HEK293 (cell line): ENCODE measurements around the gene TPM2.

ENCODE experiments used
- CTCF ChIA-PET: fragments of 350-600 bp; formaldehyde crosslinking; extraction: SDS; loops from one replicate; lab custom pipeline; 2021; ENCODE audit warnings: antibody characterized with exemption; lab: Yijun Ruan, JAX
- POLR2A ChIA-PET: fragments of 300-600 bp; formaldehyde crosslinking; extraction: SDS; loops from one replicate; lab custom pipeline; 2020; ENCODE audit warnings: antibody characterized with exemption, inconsistent platforms; lab: Yijun Ruan, JAX
- H3K27ac ChIP-seq: fragments of 200-500 bp; sonication (Bioruptor generic); 2 replicates; pipeline ENCODE4 v1.5.1; 2014; ENCODE audit warnings: low read depth, low read length, control low read depth, inconsistent platforms; ENCODE audit errors: extremely low read depth
- H3K36me3 ChIP-seq, 2 experiments: fragments of 200-500 bp in 1 of 2; sonication (Bioruptor generic) in 1 of 2; 1 replicate in 1 of 2; 2 replicates in 1 of 2; pipeline ENCODE4 v1.5.1; 2014 to 2017; ENCODE audit warnings: inconsistent platforms in 2 of 2, low read length in 2 of 2; ENCODE audit not compliant: control insufficient read depth in 2 of 2, insufficient read depth in 1 of 2
- H3K4me1 ChIP-seq: fragments of 200-500 bp; sonication (Bioruptor generic); 2 replicates; pipeline ENCODE4 v1.5.1; 2014; ENCODE audit warnings: mild to moderate bottlenecking, low read length, inconsistent platforms; ENCODE audit not compliant: control insufficient read depth, insufficient read depth
- H3K4me3 ChIP-seq: 2 replicates; pipeline ENCODE4 v1.5.1; 2011; ENCODE audit warnings: low read depth, mild to moderate bottlenecking, control low read depth, low read length, moderate library complexity
- H3K9me3 ChIP-seq: fragments of 200-500 bp; sonication (Bioruptor generic); 2 replicates; pipeline ENCODE4 v1.5.1; 2014; ENCODE audit warnings: low read depth, low read length, inconsistent platforms; ENCODE audit not compliant: control insufficient read depth, insufficient read depth
- AEBP2 ChIP-seq: fragments of 450-650 bp; formaldehyde crosslinking; IDR thresholded peaks from 2 replicates; pipeline ENCODE4 v1.5.1; 2016; ENCODE audit warnings: missing biosample characterization, missing genetic modification characterization, borderline replicate concordance
- CTCF ChIP-seq: fragments of 450-650 bp; formaldehyde crosslinking; IDR thresholded peaks from 2 replicates; pipeline ENCODE4 v1.5.1; 2016; ENCODE audit warnings: missing biosample characterization, missing genetic modification characterization
- GLIS1 ChIP-seq: fragments of 450-650 bp; formaldehyde crosslinking; IDR thresholded peaks from 2 replicates; pipeline ENCODE4 v1.5.1; 2016; ENCODE audit warnings: missing biosample characterization, missing genetic modification characterization
- HOXC10 ChIP-seq: sonication (generic); formaldehyde crosslinking; IDR thresholded peaks from 2 replicates; pipeline ENCODE4 v1.8.1; 2023; ENCODE audit warnings: mild to moderate bottlenecking, missing genetic modification reagents
- KLF16 ChIP-seq: fragments of 450-650 bp; formaldehyde crosslinking; IDR thresholded peaks from 2 replicates; pipeline ENCODE4 v1.5.1; 2017; ENCODE audit warnings: missing biosample characterization, missing genetic modification characterization
- SP7 ChIP-seq: fragments of 450-650 bp; formaldehyde crosslinking; IDR thresholded peaks from 2 replicates; pipeline ENCODE4 v1.5.1; 2016; ENCODE audit warnings: missing biosample characterization, missing genetic modification characterization
- ZBTB26 ChIP-seq: fragments of 450-650 bp; formaldehyde crosslinking; optimal IDR thresholded peaks from 2 replicates; pipeline ENCODE3; 2016; ENCODE audit warnings: missing biosample characterization, mild to moderate bottlenecking, missing genetic modification characterization
- ZNF175 ChIP-seq: fragments of 450-650 bp; formaldehyde crosslinking; IDR thresholded peaks from 2 replicates; pipeline ENCODE4 v1.5.1; 2016; ENCODE audit warnings: missing biosample characterization, missing genetic modification characterization
- ZNF274 ChIP-seq, 2 experiments: fragments of 200-500 bp in 1 of 2; fragments of 450-650 bp in 1 of 2; sonication (Bioruptor generic) in 1 of 2; formaldehyde crosslinking in 1 of 2; IDR thresholded peaks; 2 replicates each; pipeline versions ENCODE4 v1.5.1 to v1.6.1; 2014 to 2016; ENCODE audit warnings: borderline replicate concordance in 1 of 2, inconsistent platforms in 1 of 2, low read length in 1 of 2, missing biosample characterization in 1 of 2, missing genetic modification characterization in 1 of 2
- ZNF324 ChIP-seq: fragments of 450-650 bp; formaldehyde crosslinking; IDR thresholded peaks from 2 replicates; pipeline ENCODE4 v1.5.1; 2016; ENCODE audit warnings: missing biosample characterization, missing genetic modification characterization
- ZNF341 ChIP-seq: fragments of 450-650 bp; formaldehyde crosslinking; IDR thresholded peaks from 2 replicates; pipeline ENCODE4; 2016; ENCODE audit warnings: low read depth, missing biosample characterization, missing genetic modification characterization
- ZNF366 ChIP-seq: fragments of 450-650 bp; formaldehyde crosslinking; conservative IDR thresholded peaks from 2 replicates; pipeline ENCODE4 v1.5.1; 2016; ENCODE audit warnings: missing biosample characterization, missing genetic modification characterization
- ZNF518A ChIP-seq: fragments of 450-650 bp; formaldehyde crosslinking; conservative IDR thresholded peaks from 2 replicates; pipeline ENCODE4 v1.5.1; 2016; ENCODE audit warnings: low read depth, missing biosample characterization, missing genetic modification characterization
- ZNF600 ChIP-seq: fragments of 450-650 bp; formaldehyde crosslinking; IDR thresholded peaks from 2 replicates; pipeline ENCODE4 v1.5.1; 2016; ENCODE audit warnings: missing biosample characterization, missing genetic modification characterization
- ZNF654 ChIP-seq: fragments of 450-650 bp; formaldehyde crosslinking; IDR thresholded peaks from 2 replicates; pipeline ENCODE4 v1.5.1; 2016; ENCODE audit warnings: low read depth, missing biosample characterization, missing genetic modification characterization
- ZNF747 ChIP-seq: fragments of 450-650 bp; formaldehyde crosslinking; IDR thresholded peaks from 2 replicates; pipeline ENCODE4 v1.5.1; 2016; ENCODE audit warnings: missing biosample characterization, missing genetic modification characterization
- ZNF76 ChIP-seq: fragments of 450-650 bp; formaldehyde crosslinking; IDR thresholded peaks from 2 replicates; pipeline ENCODE4; 2016; ENCODE audit warnings: low read depth, missing biosample characterization, missing genetic modification characterization, borderline replicate concordance
- ZSCAN30 ChIP-seq: fragments of 450-650 bp; IDR thresholded peaks from 2 replicates; pipeline ENCODE4 v1.5.1; 2018; ENCODE audit warnings: missing biosample characterization, mild to moderate bottlenecking, missing genetic modification characterization, moderate library complexity

Gene TPM2

GRCh38 chr9:35728041-35728971 is 38.6 kb upstream of the TPM2 start:
- Histone ChIP-seq H3K27ac (no peak overlapping the region), H3K4me3 (no peak overlapping the region), H3K9me3 (no peaks in the 10 kb centered on the region), H3K4me1 (peaks cover 6% of the 10 kb centered on the region; the same call in 1 of the 2 replicates), H3K36me3 (peaks cover 10 to 58% of the 10 kb centered on the region in 2 experiments)
- ChIA-PET CTCF (interaction anchor here (0.6 to 8.0 kb wide), 20 partner anchors 8 to 125 kb away, joined by 3 to 88 read pairs (median 4); partner anchors contain the start of genes CCDC107 and RMRP), POLR2A (interaction anchor here (0.6 to 1.9 kb wide), 15 partner anchors 9 to 625 kb away, joined by 3 to 11 read pairs (median 3); partner anchors contain the start of genes ARHGEF39, CCDC107, RMRP and STOML2)
- no peak for TF ChIP-seq ZNF175 (tag by site-specific recombination)
- TF ChIP-seq ZNF341 (tag by site-specific recombination), result peak; percentile 31; the same call in 1 of the 2 replicates
- TF ChIP-seq ZNF600 (tag by site-specific recombination), result 0 out of 2 replicates have a peak, but pooled peaks have one; percentile 10

GRCh38 chr9:35727676-35728040 is 37.9 kb upstream of the TPM2 start:
- H3K9me3 ChIP-seq, result no peaks in the 10 kb centered on the region
- CTCF ChIA-PET, result interaction anchor here (0.5 to 8.0 kb wide), 13 partner anchors 17 to 430 kb away, joined by 3 to 88 read pairs (median 4); partner anchors contain the start of genes CCDC107 and RMRP
- POLR2A ChIA-PET, result interaction anchor here (0.6 to 1.9 kb wide), 11 partner anchors 10 to 72 kb away, joined by 3 to 11 read pairs (median 4); partner anchors contain the start of genes ARHGEF39, CCDC107 and RMRP
- peaks cover 10 to 63% of the 10 kb centered on the region in 2 experiments for H3K36me3 ChIP-seq
- no peak overlapping the region for H3K4me3 ChIP-seq
- no peak overlapping the region for H3K27ac ChIP-seq
- TF ChIP-seq CTCF (tag by site-specific recombination), result no peak
- no peak for TF ChIP-seq ZNF600 (tag by site-specific recombination)
- TF ChIP-seq HOXC10 (CRISPR knock-in tag), result no peak
- no peak for TF ChIP-seq ZNF366 (tag by site-specific recombination)
- no peak for TF ChIP-seq AEBP2 (tag by site-specific recombination)
- no peak for TF ChIP-seq ZSCAN30 (tag by site-specific recombination)
- no peak for TF ChIP-seq ZBTB26 (tag by site-specific recombination)
- no peak for TF ChIP-seq KLF16 (tag by site-specific recombination)
- TF ChIP-seq ZNF324 (tag by site-specific recombination), result no peak
- no peak for TF ChIP-seq SP7 (tag by site-specific recombination)
- TF ChIP-seq GLIS1 (tag by site-specific recombination), result no peak
- TF ChIP-seq ZNF274 (IDR thresholded peaks at IDR 0.05; ENCODE audit: low read length), result no peak
- TF ChIP-seq ZNF274 (tag by site-specific recombination; IDR thresholded peaks at IDR 0.05; ENCODE audit: borderline replicate concordance), result no peak
- no peak for TF ChIP-seq ZNF747
- no peak for TF ChIP-seq ZNF76 (tag by site-specific recombination)
- TF ChIP-seq ZNF518A (tag by site-specific recombination), result no peak
- no peak for TF ChIP-seq ZNF654 (tag by site-specific recombination)
- TF ChIP-seq, all 188 proteins: peak for 0
- H3K4me1 ChIP-seq, result peaks cover 5% of the 10 kb centered on the region; the same call in 1 of the 2 replicates
